H1 (cell line): ENCODE data around the gene LIN28B. TPM values are rescaled to one million over a fixed set of nuclear protein-coding genes. Genes with fewer than 3 reads are reported as not detected.

Source experiments
- CTCF ChIA-PET: fragments of 300-600 bp; sonication (Branson Sonifier 250); formaldehyde crosslinking; loops from one replicate; lab custom pipeline; 2021; ENCODE audit not compliant: partially characterized antibody; lab: Charles Lee
- POLR2A ChIA-PET: fragments of 300-600 bp; sonication (Branson Sonifier 250); formaldehyde crosslinking; loops from one replicate; lab custom pipeline; 2021; ENCODE audit warnings: inconsistent platforms; ENCODE audit not compliant: partially characterized antibody; lab: Charles Lee
- DNase-seq, 2 experiments: peaks; one replicate each; pipeline versions ENCODE4 v3.0.0 to v3.0.0-alpha.2; 2010 to 2022; ENCODE audit warnings: low spot score in 2 of 2, low read depth in 1 of 2, mixed read lengths in 1 of 2
- FAIRE-seq: peaks from 2 replicates; lab custom pipeline; 2011; peaks lifted over from hg19 to GRCh38; lab: Jason Lieb, UNC
- H2AFZ ChIP-seq: 2 replicates; pipeline ENCODE4 v1.8.1; 2012; ENCODE audit warnings: low read length, inconsistent platforms
- H2AK5ac ChIP-seq: 2 replicates; pipeline ENCODE4 v1.6.1; 2013; ENCODE audit warnings: low read depth, low read length
- H2BK120ac ChIP-seq: replicated peaks from 2 replicates; pipeline ENCODE3; 2013; ENCODE audit warnings: low read depth, low read length, inconsistent platforms
- H2BK12ac ChIP-seq: 2 replicates; pipeline ENCODE4 v1.6.1; 2013; ENCODE audit warnings: low read depth, low read length
- H2BK15ac ChIP-seq: 2 replicates; pipeline ENCODE4 v1.6.1; 2013; ENCODE audit warnings: low read length
- H2BK20ac ChIP-seq: 2 replicates; pipeline ENCODE4 v1.6.1; 2013; ENCODE audit warnings: low read length
- H2BK5ac ChIP-seq: 2 replicates; pipeline ENCODE4 v1.6.1; 2013; ENCODE audit warnings: low read depth, low read length
- H3K14ac ChIP-seq: 2 replicates; pipeline ENCODE4 v1.6.1; 2013; ENCODE audit warnings: inconsistent platforms; ENCODE audit not compliant: insufficient read length
- H3K18ac ChIP-seq: 2 replicates; pipeline ENCODE4 v1.6.1; 2013; ENCODE audit warnings: low read length; ENCODE audit errors: extremely low read depth
- H3K23ac ChIP-seq: 2 replicates; pipeline ENCODE4 v1.6.1; 2013; ENCODE audit warnings: inconsistent platforms; ENCODE audit not compliant: insufficient read length
- H3K23me2 ChIP-seq: 2 replicates; pipeline ENCODE4 v1.6.1; 2013; ENCODE audit warnings: low read depth, low read length
- H3K27ac ChIP-seq: 2 replicates; pipeline ENCODE4 v1.6.1; 2011; ENCODE audit warnings: low read depth, low read length, inconsistent platforms
- H3K27me3 ChIP-seq, 4 experiments: replicated peaks in 1 of 4; 1 replicate in 1 of 4; 2 replicates in 3 of 4; pipeline versions ENCODE4 v1.6.1 to v1.8.1; 2011 to 2013; ENCODE audit warnings: low read length in 3 of 4, mild to moderate bottlenecking in 3 of 4, inconsistent platforms in 2 of 4, mixed read lengths in 2 of 4, moderate library complexity in 1 of 4; ENCODE audit not compliant: control insufficient read depth in 3 of 4, insufficient read depth in 3 of 4; ENCODE audit errors: extremely low read depth in 1 of 4
- H3K36me3 ChIP-seq, 4 experiments: 2 replicates each; pipeline versions ENCODE4 v1.6.1 to v1.8.1; 2011 to 2013; ENCODE audit warnings: mild to moderate bottlenecking in 4 of 4, low read length in 3 of 4, moderate library complexity in 2 of 4, control low read depth in 1 of 4, inconsistent platforms in 1 of 4; ENCODE audit not compliant: insufficient read depth in 4 of 4, control insufficient read depth in 2 of 4
- H3K4ac ChIP-seq: replicated peaks from 2 replicates; pipeline ENCODE3; 2013; ENCODE audit warnings: low read length, low read depth, mixed read lengths, inconsistent platforms; ENCODE audit not compliant: insufficient read length
- H3K4me1 ChIP-seq, 4 experiments: replicated peaks in 1 of 4; 1 replicate in 1 of 4; 2 replicates in 3 of 4; pipeline versions ENCODE4 v1.6.1 to v1.8.1; 2011 to 2013; ENCODE audit warnings: low read length in 3 of 4, inconsistent platforms in 2 of 4, mixed read lengths in 1 of 4; ENCODE audit not compliant: insufficient read depth in 4 of 4, control insufficient read depth in 3 of 4
- H3K4me2 ChIP-seq, 2 experiments: 2 replicates each; pipeline versions ENCODE4 v1.6.1 to v1.8.1; 2011 to 2013; ENCODE audit warnings: low read depth in 2 of 2, low read length in 2 of 2, control low read depth in 1 of 2, inconsistent platforms in 1 of 2, mild to moderate bottlenecking in 1 of 2; ENCODE audit not compliant: insufficient read depth in 1 of 2
- H3K4me3 ChIP-seq, 4 experiments: fragments of 200-600, 300-600 bp in 1 of 4; sonication (generic), shearing (Covaris generic), sonication (Bioruptor Twin) in 1 of 4; 2 replicates each; pipeline versions ENCODE4 v1.5.1 to v1.8.1; 2011 to 2016; ENCODE audit warnings: low read length in 4 of 4, low read depth in 3 of 4, control low read depth in 2 of 4, inconsistent platforms in 2 of 4, mild to moderate bottlenecking in 2 of 4, mixed read lengths in 1 of 4, moderate library complexity in 1 of 4; ENCODE audit not compliant: insufficient read depth in 2 of 4; ENCODE audit errors: extremely low read depth in 1 of 4
- H3K56ac ChIP-seq: replicated peaks from 2 replicates; pipeline ENCODE3; 2013; ENCODE audit warnings: low read depth, mild to moderate bottlenecking, mixed read lengths, low read length, inconsistent platforms; ENCODE audit not compliant: insufficient read length
- H3K79me1 ChIP-seq: 2 replicates; pipeline ENCODE4 v1.6.1; 2013; ENCODE audit warnings: low read depth, low read length, control low read depth
- H3K79me2 ChIP-seq, 2 experiments: 2 replicates each; pipeline versions ENCODE4 v1.6.1 to v1.8.1; 2012 to 2013; ENCODE audit warnings: low read length in 2 of 2, mild to moderate bottlenecking in 2 of 2, inconsistent platforms in 1 of 2; ENCODE audit not compliant: insufficient read depth in 2 of 2, control insufficient read depth in 1 of 2
- H3K9ac ChIP-seq, 4 experiments: replicated peaks in 1 of 4; 1 replicate in 1 of 4; 2 replicates in 3 of 4; pipeline versions ENCODE4 v1.6.1 to v1.8.1; 2011 to 2013; ENCODE audit warnings: low read depth in 3 of 4, low read length in 3 of 4, control low read depth in 2 of 4, mild to moderate bottlenecking in 2 of 4, moderate library complexity in 2 of 4, inconsistent platforms in 1 of 4; ENCODE audit errors: extremely low read depth in 1 of 4
- H3K9me3 ChIP-seq, 2 experiments: 2 replicates each; pipeline versions ENCODE4 v1.6.1 to v1.8.1; 2012 to 2013; ENCODE audit warnings: mild to moderate bottlenecking in 2 of 2, moderate library complexity in 2 of 2, control low read depth in 1 of 2, inconsistent platforms in 1 of 2, low read depth in 1 of 2, low read length in 1 of 2, mixed read lengths in 1 of 2; ENCODE audit not compliant: insufficient read depth in 2 of 2
- H4K20me1 ChIP-seq, 2 experiments: replicated peaks in 1 of 2; 2 replicates each; pipeline versions ENCODE3 to v1.8.1; 2011 to 2013; ENCODE audit warnings: inconsistent platforms in 2 of 2, low read length in 2 of 2, mild to moderate bottlenecking in 1 of 2; ENCODE audit not compliant: insufficient read depth in 2 of 2, control insufficient read depth in 1 of 2
- H4K5ac ChIP-seq: 2 replicates; pipeline ENCODE4 v1.6.1; 2013; ENCODE audit warnings: low read length, low read depth, mixed read lengths, inconsistent platforms; ENCODE audit not compliant: insufficient read length
- H4K8ac ChIP-seq: 2 replicates; pipeline ENCODE4 v1.8.0; 2013; ENCODE audit warnings: mild to moderate bottlenecking, moderate library complexity, low read length, inconsistent platforms; ENCODE audit not compliant: insufficient read depth; ENCODE audit errors: extremely low read depth
- H4K91ac ChIP-seq: replicated peaks from 2 replicates; pipeline ENCODE3; 2013; ENCODE audit warnings: low read length, mixed read lengths, inconsistent platforms; ENCODE audit not compliant: insufficient read length
- ATF2 ChIP-seq: IDR thresholded peaks from 2 replicates; pipeline ENCODE4 v1.6.1; 2012; ENCODE audit warnings: low read length, inconsistent platforms
- BRCA1 ChIP-seq: IDR thresholded peaks from 2 replicates; pipeline ENCODE4 v1.6.1; 2012; ENCODE audit warnings: low read depth, low read length, improper control_type of control experiment
- CEBPB ChIP-seq: IDR thresholded peaks from 2 replicates; pipeline ENCODE4 v1.6.1; 2012; ENCODE audit warnings: low read depth, low read length
- JUN ChIP-seq: IDR thresholded peaks from 2 replicates; pipeline ENCODE4 v1.6.1; 2011; ENCODE audit warnings: low read depth, mild to moderate bottlenecking, improper control_type of control experiment, low read length
- JUND ChIP-seq: IDR thresholded peaks from 2 replicates; pipeline ENCODE4 v1.6.1; 2011; ENCODE audit warnings: mild to moderate bottlenecking, improper control_type of control experiment, low read length
- KDM4A ChIP-seq: IDR thresholded peaks from one replicate; pipeline ENCODE4 v1.7.1; 2012; ENCODE audit warnings: low read depth, mild to moderate bottlenecking, moderate library complexity, low read length, inconsistent platforms; ENCODE audit not compliant: severe bottlenecking
- MAFK ChIP-seq: IDR thresholded peaks from 2 replicates; pipeline ENCODE4 v1.6.1; 2012; ENCODE audit warnings: low read depth, mild to moderate bottlenecking, improper control_type of control experiment, low read length
- NANOG ChIP-seq: IDR thresholded peaks from 2 replicates; pipeline ENCODE4 v1.6.1; 2011; ENCODE audit warnings: low read length, low read depth, mild to moderate bottlenecking, inconsistent platforms; ENCODE audit not compliant: insufficient read depth, poor library complexity, severe bottlenecking
- POLR2AphosphoS5 ChIP-seq: IDR thresholded peaks from 2 replicates; pipeline ENCODE4 v1.6.1; 2011; ENCODE audit warnings: low read depth, low read length
- WGBS, 2 experiments: shearing (Covaris generic) in 1 of 2; methylation state at CpG; one replicate each; pipeline versions ENCODE4 v1.1.6 to v1.1.7; 2013 to 2015; ENCODE audit warnings: low lambda C conversion rate in 2 of 2, mixed read lengths in 2 of 2, inconsistent platforms in 1 of 2, low coverage in 1 of 2, missing lambda C conversion rate in 1 of 2; ENCODE audit not compliant: insufficient replicate concordance in 2 of 2, insufficient coverage in 1 of 2, insufficient read length in 1 of 2; ENCODE audit errors: extremely low coverage in 1 of 2, missing lambda C conversion rate in 1 of 2; 5-methylcytosine and 5-hydroxymethylcytosine counted together
- polyA plus RNA-seq, 7 experiments: library from polyadenylated mRNA; depleted of rRNA in 3 of 7; stranded (reverse) in 5 of 7; unstranded in 2 of 7; fragments of >200 nt in 5 of 7; fragments of 200-250 nt in 2 of 7; gene quantifications; 1 replicate in 5 of 7; 2 replicates in 1 of 7; 4 replicates in 1 of 7; pipeline versions ENCODE4 v1.2.1 to v1.2.3, GENCODE V29; 2011 to 2013; ENCODE audit warnings: missing spikeins in 2 of 7, mixed read lengths in 2 of 7
- total RNA-seq: library from RNA; stranded (reverse); fragmentation: NEBNext Ultra II Directional; extraction: Animal tissue kit (Norgen Biotek cat#: 25700); gene quantifications from 2 replicates; pipeline ENCODE4 v1.2.1, GENCODE V29; 2021
- TF ChIP-seq, protein P1 (sequence below): IDR thresholded peaks from 2 replicates; pipeline ENCODE4 v1.6.1; 2011; ENCODE audit warnings: low read depth, mild to moderate bottlenecking, low read length; ENCODE audit not compliant: insufficient read depth
- TF ChIP-seq, protein P2 (sequence below): IDR thresholded peaks from 2 replicates; pipeline ENCODE4 v1.6.1; 2011; ENCODE audit warnings: low read length, improper control_type of control experiment

The LIN28B gene
- total and polyA plus RNA-seq, 2 of the 8 experiments (the other 6 are each of a cell fraction or from before 2014, with no cell fraction given): 27.4 to 94.7 TPM

GRCh38 chr6:104930939-104931338, 26.0 kb upstream of the LIN28B start:
- no peak for FAIRE-seq
- TF ChIP-seq POLR2AphosphoS5 (no peak), JUND (no peak), BRCA1 (no peak), MAFK (no peak), KDM4A (no peak), ATF2 (no peak), JUN (no peak), CEBPB (no peak), NANOG (no peak)
- TF ChIP-seq, protein P1, sequence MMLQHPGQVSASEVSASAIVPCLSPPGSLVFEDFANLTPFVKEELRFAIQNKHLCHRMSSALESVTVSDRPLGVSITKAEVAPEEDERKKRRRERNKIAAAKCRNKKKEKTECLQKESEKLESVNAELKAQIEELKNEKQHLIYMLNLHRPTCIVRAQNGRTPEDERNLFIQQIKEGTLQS: no peak
- TF ChIP-seq, protein P2, sequence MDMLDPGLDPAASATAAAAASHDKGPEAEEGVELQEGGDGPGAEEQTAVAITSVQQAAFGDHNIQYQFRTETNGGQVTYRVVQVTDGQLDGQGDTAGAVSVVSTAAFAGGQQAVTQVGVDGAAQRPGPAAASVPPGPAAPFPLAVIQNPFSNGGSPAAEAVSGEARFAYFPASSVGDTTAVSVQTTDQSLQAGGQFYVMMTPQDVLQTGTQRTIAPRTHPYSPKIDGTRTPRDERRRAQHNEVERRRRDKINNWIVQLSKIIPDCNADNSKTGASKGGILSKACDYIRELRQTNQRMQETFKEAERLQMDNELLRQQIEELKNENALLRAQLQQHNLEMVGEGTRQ: no peak

More at GRCh38 chr6:104930939-104931338, 26.0 kb upstream of the LIN28B start:
- H2AFZ ChIP-seq: no peak overlapping the region
- no peaks in the 10 kb centered on the region for H3K79me2 ChIP-seq
- ChIA-PET CTCF (interaction anchor here (0.6 to 1.6 kb wide), 2 partner anchors 10 to 19 kb away, joined by 3 read pairs; no protein-coding TSS in a partner anchor), POLR2A (interaction anchor here (1.2 to 1.5 kb wide), 2 partner anchors 8 to 26 kb away, joined by 4 to 5 read pairs; partner anchors contain the start of gene LIN28B)
- H3K4me3 ChIP-seq: no peak overlapping the region
- peaks cover 0 to 5% (median 2%) of the 10 kb centered on the region in 4 experiments; a peak in 3 of 7 replicates for H3K4me1 ChIP-seq
- H4K5ac ChIP-seq: no peak overlapping the region
- no peak for DNase-seq
- H3K27me3 ChIP-seq: no peaks in the 10 kb centered on the region
- no peak overlapping the region for H3K9ac ChIP-seq
- H3K4ac ChIP-seq: no peak overlapping the region
- H2BK20ac ChIP-seq: no peak overlapping the region
- no peak overlapping the region for H3K56ac ChIP-seq
- no peaks in the 10 kb centered on the region for H4K20me1 ChIP-seq
- H3K14ac ChIP-seq: no peak overlapping the region
- no peaks in the 10 kb centered on the region for H3K79me1 ChIP-seq
- no peak overlapping the region for H2BK15ac ChIP-seq
- WGBS, 2 experiments: 63% methylated on average over 2 of the region's 2 CpGs; no CpG with 5 or more reads in 1 of the 2 experiments
- H3K27ac ChIP-seq: no peak overlapping the region
- no peak overlapping the region for H3K4me2 ChIP-seq
- H4K91ac ChIP-seq: no peak overlapping the region
- H3K9me3 ChIP-seq: no peaks in the 10 kb centered on the region
- no peak overlapping the region for H2BK5ac ChIP-seq
- H4K8ac ChIP-seq: no peak overlapping the region
- no peak overlapping the region for H2BK12ac ChIP-seq
- no peak overlapping the region for H3K23ac ChIP-seq
- no peak overlapping the region for H3K18ac ChIP-seq
- H2BK120ac ChIP-seq: no peak overlapping the region
- H3K23me2 ChIP-seq: no peaks in the 10 kb centered on the region
- H2AK5ac ChIP-seq: no peak overlapping the region
- no peaks in the 10 kb centered on the region for H3K36me3 ChIP-seq
